GM12874 (cell line): ENCODE data around the gene MAN2B2.

Experiments
- TF ChIP-seq, protein P1 (sequence below): IDR thresholded peaks from 2 replicates; pipeline ENCODE4 v1.5.1; 2011; ENCODE audit warnings: low read depth, mild to moderate bottlenecking, control low read depth, low read length, moderate library complexity; ENCODE audit not compliant: insufficient read depth

Gene MAN2B2

DNA sequence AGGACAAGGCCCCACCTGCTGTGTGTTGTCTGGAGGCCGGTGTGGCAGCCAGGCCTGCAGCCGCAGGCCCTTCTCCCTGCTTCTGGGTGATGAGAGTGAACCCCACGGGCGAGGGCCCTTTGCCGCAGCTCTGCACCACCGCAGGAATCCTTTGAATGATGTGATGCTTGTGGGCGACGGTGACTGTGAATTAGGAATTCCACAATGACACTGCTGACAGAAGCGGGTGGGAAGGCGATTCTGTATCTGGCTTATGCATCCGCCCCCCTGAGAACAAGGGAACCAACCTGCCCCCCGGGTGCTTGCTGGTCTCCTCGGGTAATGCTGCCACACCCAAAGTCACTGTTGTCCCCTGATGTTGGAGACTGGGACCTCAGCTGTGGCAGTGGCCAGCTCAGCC lies 19.5 kb upstream of the MAN2B2 start:
- TF ChIP-seq, protein P1, sequence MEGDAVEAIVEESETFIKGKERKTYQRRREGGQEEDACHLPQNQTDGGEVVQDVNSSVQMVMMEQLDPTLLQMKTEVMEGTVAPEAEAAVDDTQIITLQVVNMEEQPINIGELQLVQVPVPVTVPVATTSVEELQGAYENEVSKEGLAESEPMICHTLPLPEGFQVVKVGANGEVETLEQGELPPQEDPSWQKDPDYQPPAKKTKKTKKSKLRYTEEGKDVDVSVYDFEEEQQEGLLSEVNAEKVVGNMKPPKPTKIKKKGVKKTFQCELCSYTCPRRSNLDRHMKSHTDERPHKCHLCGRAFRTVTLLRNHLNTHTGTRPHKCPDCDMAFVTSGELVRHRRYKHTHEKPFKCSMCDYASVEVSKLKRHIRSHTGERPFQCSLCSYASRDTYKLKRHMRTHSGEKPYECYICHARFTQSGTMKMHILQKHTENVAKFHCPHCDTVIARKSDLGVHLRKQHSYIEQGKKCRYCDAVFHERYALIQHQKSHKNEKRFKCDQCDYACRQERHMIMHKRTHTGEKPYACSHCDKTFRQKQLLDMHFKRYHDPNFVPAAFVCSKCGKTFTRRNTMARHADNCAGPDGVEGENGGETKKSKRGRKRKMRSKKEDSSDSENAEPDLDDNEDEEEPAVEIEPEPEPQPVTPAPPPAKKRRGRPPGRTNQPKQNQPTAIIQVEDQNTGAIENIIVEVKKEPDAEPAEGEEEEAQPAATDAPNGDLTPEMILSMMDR, result no peak

DNA sequence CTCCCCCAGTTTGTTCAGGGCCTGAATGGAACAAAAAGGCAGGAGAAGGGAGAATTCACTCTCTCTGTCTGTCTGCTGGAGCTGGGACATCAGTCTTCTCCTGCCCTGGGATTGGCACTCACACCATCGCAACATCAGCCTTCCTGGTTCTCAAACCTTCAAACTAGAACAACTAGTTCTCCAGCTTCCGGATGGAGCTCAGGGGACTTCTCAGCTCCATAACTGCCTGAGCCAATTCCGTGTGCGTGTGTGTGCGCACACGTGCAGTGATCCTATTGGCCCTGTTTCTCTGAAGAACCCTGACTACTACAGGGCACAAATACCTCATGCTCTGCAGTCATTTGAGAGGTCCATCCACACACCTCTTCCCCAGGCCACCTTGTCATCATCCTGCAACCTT lies 18.7 kb upstream of the MAN2B2 start:
- TF ChIP-seq, protein P1, result no peak

DNA sequence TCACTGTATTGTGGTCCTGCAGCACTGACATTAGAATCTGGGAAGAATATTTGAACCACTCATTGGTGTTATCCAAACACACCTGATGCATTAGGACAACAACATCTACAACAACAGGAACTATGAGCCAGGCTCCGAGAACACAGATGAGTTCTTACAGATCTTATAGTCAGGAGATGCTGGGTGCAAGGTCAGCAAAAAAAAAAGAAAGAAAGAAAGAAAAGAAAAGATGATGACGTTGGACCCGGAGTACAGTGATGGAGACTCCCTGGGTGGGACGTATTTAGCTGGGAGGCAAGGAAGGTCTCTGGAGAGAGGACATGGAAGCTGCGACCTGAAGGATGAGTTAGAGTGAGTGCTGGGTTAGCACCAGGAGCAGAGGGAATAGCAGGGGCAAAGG lies 17.8 kb upstream of the MAN2B2 start:
- TF ChIP-seq, protein P1, result no peak

DNA sequence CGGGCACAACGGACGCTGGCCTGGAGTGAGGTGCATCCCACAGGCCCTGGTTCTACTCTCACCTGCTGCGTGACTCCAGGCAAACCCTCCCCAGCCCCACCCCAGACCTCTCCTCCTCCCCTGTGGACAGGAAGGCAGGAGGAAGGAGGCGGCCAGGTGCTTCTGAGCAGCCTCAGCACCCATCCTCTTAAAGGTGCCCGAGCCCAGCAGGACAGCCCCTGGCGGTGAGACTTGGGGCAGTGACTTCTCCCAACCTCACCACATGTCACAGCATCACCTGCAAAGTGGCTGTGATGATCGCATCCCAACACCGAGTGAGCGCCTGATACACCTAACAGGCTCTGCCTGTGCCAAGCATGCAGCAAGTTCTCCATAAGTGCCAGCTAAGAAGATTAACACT lies 17.1 kb upstream of the MAN2B2 start:
- TF ChIP-seq, protein P1, result no peak

DNA sequence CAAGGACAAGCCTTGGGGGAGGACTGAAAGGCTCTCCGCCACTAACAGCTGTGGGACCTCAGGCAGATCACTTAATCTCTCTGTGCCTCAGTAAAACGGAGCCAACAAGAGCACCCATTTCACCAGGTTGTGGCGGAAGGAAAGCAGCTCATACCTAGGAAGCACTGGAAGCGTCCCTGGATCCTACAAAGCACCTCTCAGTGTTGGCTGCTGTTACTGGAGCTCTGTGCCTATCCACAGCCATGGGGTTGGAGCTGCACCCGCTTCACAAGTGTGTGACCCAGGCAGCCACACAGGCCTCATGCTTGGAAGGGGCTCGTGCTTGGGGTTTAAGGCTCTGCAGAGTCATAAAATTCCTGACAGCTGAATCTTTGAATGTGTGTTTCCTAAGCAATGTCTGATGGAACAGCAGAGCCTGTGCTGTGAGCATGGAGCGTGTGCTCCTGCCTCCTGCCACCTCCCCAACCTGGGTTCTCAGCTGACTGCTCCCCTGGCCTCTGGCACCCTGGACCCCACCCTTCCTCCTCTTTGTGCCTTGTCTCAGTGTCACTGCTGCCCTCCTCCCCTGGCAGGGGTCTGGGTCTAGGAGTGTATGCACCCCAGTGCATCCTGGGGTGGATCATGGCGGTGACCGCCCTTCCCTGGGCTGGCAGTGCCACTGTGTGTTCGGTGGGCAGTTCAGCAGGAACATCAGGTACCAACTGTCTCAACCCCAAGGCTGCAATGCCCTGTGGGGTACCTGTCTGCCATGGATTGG lies 14.4 kb upstream of the MAN2B2 start:
- TF ChIP-seq, protein P1, result no peak

DNA sequence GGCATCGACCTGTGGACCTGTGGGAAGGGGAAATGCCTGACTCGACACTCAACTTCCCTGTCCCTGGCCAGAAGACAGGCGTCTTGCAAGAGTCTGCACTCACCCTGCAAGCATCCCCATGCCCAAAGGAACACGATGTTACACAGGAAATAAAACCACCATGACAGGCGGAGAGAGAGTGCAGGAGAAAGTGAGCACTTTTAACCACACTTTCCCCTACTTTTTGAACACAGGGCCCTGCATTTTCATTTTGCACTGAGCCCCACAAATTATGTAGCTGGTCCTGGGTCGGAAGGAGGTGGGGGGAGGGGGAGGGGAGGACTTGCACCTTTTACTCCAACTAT lies 13.8 kb upstream of the MAN2B2 start:
- TF ChIP-seq, protein P1, result no peak

DNA sequence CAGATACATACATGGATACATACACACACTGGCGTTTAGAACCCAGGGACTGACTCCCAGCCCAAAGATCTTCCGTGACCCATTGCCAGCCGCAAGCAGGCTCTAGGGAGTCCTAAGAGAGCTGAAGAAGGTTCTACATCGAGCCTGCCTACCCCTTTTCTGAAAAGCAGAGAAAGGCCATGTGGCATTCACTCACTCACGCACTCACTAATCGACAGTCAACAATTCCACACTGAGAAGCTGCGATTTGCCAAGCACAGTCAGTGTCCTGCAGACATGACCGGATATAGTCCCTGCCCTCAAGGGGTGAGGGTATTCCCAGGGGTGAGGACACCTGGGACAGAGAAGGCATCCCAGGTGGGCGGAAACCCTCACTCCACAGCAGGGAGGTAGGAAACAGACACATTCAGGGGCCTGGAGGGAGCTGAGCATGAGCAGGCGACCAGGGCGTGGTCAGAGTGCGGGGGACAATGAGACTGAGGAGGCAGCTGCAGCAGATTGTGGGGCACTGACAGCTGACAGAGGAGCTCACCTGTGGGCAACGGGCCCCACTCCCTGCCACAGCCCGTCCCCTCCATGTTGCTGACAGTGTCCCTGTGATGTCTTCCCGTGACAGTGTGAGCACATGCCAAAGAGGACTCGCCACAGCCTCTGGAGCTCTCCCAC lies 13.2 kb upstream of the MAN2B2 start:
- TF ChIP-seq, protein P1, result no peak
